Measurements from ENCODE around the gene HIPK1.

- TF ChIP-seq, protein P1, sequence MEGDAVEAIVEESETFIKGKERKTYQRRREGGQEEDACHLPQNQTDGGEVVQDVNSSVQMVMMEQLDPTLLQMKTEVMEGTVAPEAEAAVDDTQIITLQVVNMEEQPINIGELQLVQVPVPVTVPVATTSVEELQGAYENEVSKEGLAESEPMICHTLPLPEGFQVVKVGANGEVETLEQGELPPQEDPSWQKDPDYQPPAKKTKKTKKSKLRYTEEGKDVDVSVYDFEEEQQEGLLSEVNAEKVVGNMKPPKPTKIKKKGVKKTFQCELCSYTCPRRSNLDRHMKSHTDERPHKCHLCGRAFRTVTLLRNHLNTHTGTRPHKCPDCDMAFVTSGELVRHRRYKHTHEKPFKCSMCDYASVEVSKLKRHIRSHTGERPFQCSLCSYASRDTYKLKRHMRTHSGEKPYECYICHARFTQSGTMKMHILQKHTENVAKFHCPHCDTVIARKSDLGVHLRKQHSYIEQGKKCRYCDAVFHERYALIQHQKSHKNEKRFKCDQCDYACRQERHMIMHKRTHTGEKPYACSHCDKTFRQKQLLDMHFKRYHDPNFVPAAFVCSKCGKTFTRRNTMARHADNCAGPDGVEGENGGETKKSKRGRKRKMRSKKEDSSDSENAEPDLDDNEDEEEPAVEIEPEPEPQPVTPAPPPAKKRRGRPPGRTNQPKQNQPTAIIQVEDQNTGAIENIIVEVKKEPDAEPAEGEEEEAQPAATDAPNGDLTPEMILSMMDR (IDR thresholded peaks at IDR 0.05): no peak
- no peak for TF ChIP-seq ZFX (IDR thresholded peaks at IDR 0.05; ENCODE audit: borderline replicate concordance)
Measured at GRCh38 chr1:114008480-114008941, 79.4 kb downstream of the HIPK1 start.

Data from 22Rv1 (cell line).